Panc1 (cell line): ENCODE data around the gene PKN3. TPM values are rescaled to one million over a fixed set of nuclear protein-coding genes. Genes with fewer than 3 reads are reported as not detected.
A peak's percentile ranks its signal among the peaks of the same experiment; 100 is the strongest.

Experiments
- ATAC-seq: fragments of 200-7000 bp; cut with Tn5 transposase; 2 replicates; pipeline ENCODE4 v1.9.1; 2020; ENCODE audit warnings: mild to moderate bottlenecking, moderate library complexity
- BruUV-seq: library from RNA; stranded (reverse); fragments of 400-500 nt; replicated peaks from 2 replicates; lab custom pipeline; 2021; lab: Mats Ljungman, UMichigan
- CTCF ChIA-PET: fragments of 300-600 bp; sonication (Branson Sonifier 250); formaldehyde crosslinking; loops from one replicate; lab custom pipeline; 2022; ENCODE audit warnings: antibody characterized with exemption; lab: Charles Lee
- POLR2A ChIA-PET: fragments of 300-600 bp; sonication (Branson Sonifier 250); formaldehyde crosslinking; loops from one replicate; lab custom pipeline; 2022; ENCODE audit warnings: antibody characterized with exemption; lab: Charles Lee
- DNase-seq: peaks from one replicate; pipeline ENCODE4 v3.0.0-alpha.2; 2010; ENCODE audit warnings: low read depth, low spot score
- H3K27ac ChIP-seq: 2 replicates; pipeline ENCODE4 v1.5.1; 2011; ENCODE audit warnings: mild to moderate bottlenecking, low read length, inconsistent platforms
- H3K27me3 ChIP-seq: fragments of 200-500 bp; sonication (Bioruptor generic); 2 replicates; pipeline ENCODE4 v1.6.0; 2014; ENCODE audit warnings: low read length, inconsistent platforms; ENCODE audit not compliant: control insufficient read depth, insufficient read depth
- H3K36me3 ChIP-seq: fragments of 200-500 bp; sonication (Bioruptor generic); 2 replicates; pipeline ENCODE4 v1.5.1; 2014; ENCODE audit warnings: inconsistent platforms, mild to moderate bottlenecking, low read length, moderate library complexity; ENCODE audit not compliant: control insufficient read depth, insufficient read depth
- H3K4me1 ChIP-seq: 2 replicates; pipeline ENCODE4 v1.5.1; 2011; ENCODE audit warnings: inconsistent platforms, mild to moderate bottlenecking, low read length, moderate library complexity; ENCODE audit not compliant: control insufficient read depth, insufficient read depth
- H3K4me3 ChIP-seq, 2 experiments: 2 replicates each; pipeline ENCODE4 v1.5.1; 2011 to 2012; ENCODE audit warnings: low read depth in 2 of 2, low read length in 2 of 2, mild to moderate bottlenecking in 2 of 2, inconsistent platforms in 1 of 2, moderate library complexity in 1 of 2
- H3K9me3 ChIP-seq: fragments of 200-500 bp; sonication (Bioruptor generic); 2 replicates; pipeline ENCODE4 v1.5.1; 2014; ENCODE audit warnings: low read depth, mild to moderate bottlenecking, inconsistent platforms, low read length, moderate library complexity; ENCODE audit not compliant: control insufficient read depth, insufficient read depth
- CTCF ChIP-seq: fragments of 450-650 bp; IDR thresholded peaks from 2 replicates; pipeline ENCODE4 v1.5.1; 2017; ENCODE audit warnings: mild to moderate bottlenecking
- POLR2AphosphoS5 ChIP-seq: IDR thresholded peaks from 2 replicates; pipeline ENCODE4 v1.6.1; 2012; ENCODE audit warnings: mild to moderate bottlenecking, low read depth, low read length, moderate library complexity
- REST ChIP-seq, 2 experiments: IDR thresholded peaks; 2 replicates each; pipeline ENCODE4 v1.6.1; 2011 to 2012; ENCODE audit warnings: low read depth in 2 of 2, control low read depth in 1 of 2, low read length in 1 of 2, mild to moderate bottlenecking in 1 of 2, moderate library complexity in 1 of 2; ENCODE audit not compliant: insufficient read depth in 1 of 2
- SIN3A ChIP-seq: IDR thresholded peaks from 2 replicates; pipeline ENCODE4 v1.6.1; 2012; ENCODE audit warnings: low read depth, mild to moderate bottlenecking, low read length, moderate library complexity, borderline replicate concordance; ENCODE audit not compliant: insufficient read depth
- TCF7L2 ChIP-seq: IDR thresholded peaks from 2 replicates; pipeline ENCODE4 v1.6.1; 2011; ENCODE audit warnings: mild to moderate bottlenecking, low read depth, low read length, inconsistent platforms
- in situ Hi-C: cut with HindIII; loops from 2 replicates; pipeline ENCODE4 v1.10.0; 2016; ENCODE audit warnings: low sequenced_read_pairs, low pct_unique_long_range_greater_than_20kb
- intact Hi-C: fragments of 100-400 bp; cut with micrococcal nuclease; formaldehyde crosslinking; loops from one replicate; pipeline ENCODE4 v1.10.0; 2022; ENCODE audit not compliant: unreplicated experiment
- total RNA-seq: library from RNA; stranded (reverse); gene quantifications from one replicate; pipeline ENCODE4 v1.2.1, GENCODE V29; 2021; ENCODE audit not compliant: unreplicated experiment

The PKN3 gene
- total RNA-seq, 1 experiment from 2014 or later = 19.9 TPM

- H3K27me3 ChIP-seq = no peaks in the 10 kb centered on the region
- DNase-seq = no peak
- H3K9me3 ChIP-seq = no peaks in the 10 kb centered on the region
- no TSS peak for BruUV-seq
- intact Hi-C loops = no loop called here
- no peak for ATAC-seq
- H3K4me1 ChIP-seq = no peaks in the 10 kb centered on the region
- H3K36me3 ChIP-seq = no peaks in the 10 kb centered on the region
- ChIA-PET CTCF (no interaction called here), POLR2A (interaction anchor here (0.5 kb wide), 1 partner anchor 17 kb away, joined by 5 read pairs; no protein-coding TSS in a partner anchor)
- in situ Hi-C loops = no loop called here
- no peak for TF ChIP-seq SIN3A
- no peak for TF ChIP-seq CTCF
- no peak for TF ChIP-seq POLR2AphosphoS5
- TF ChIP-seq TCF7L2 = no peak
- no peak for TF ChIP-seq REST (IDR thresholded peaks at IDR 0.05; ENCODE audit: insufficient read depth in 1 of 2, low read depth in 2 of 2, low read length in 1 of 2)
- H3K27ac ChIP-seq = no peak overlapping the region
- H3K4me3 ChIP-seq = no peak overlapping the region
These were observed 24.5 kb upstream of the PKN3 start for GRCh38 chr9:128677794-128678193.

- no peak for ATAC-seq
- no peaks in the 10 kb centered on the region for H3K27me3 ChIP-seq
- no peak for DNase-seq
- peaks cover 30% of the 10 kb centered on the region for H3K4me1 ChIP-seq
- H3K9me3 ChIP-seq = no peaks in the 10 kb centered on the region
- no TSS peak for BruUV-seq
- H3K4me3 ChIP-seq = peak overlapping the region; percentile 52 to 80
- in situ Hi-C loops = no loop called here
- peak overlapping the region; percentile 86 for H3K27ac ChIP-seq
- no peaks in the 10 kb centered on the region for H3K36me3 ChIP-seq
- ChIA-PET POLR2A (no interaction called here), CTCF (no interaction called here)
- intact Hi-C loops = no loop called here
- TF ChIP-seq SIN3A = no peak
- TF ChIP-seq CTCF = no peak
- no peak for TF ChIP-seq REST (IDR thresholded peaks at IDR 0.05; ENCODE audit: insufficient read depth in 1 of 2, low read depth in 2 of 2, low read length in 1 of 2)
- TF ChIP-seq POLR2AphosphoS5 = no peak
- no peak for TF ChIP-seq TCF7L2
These were observed 18.8 kb upstream of the PKN3 start for GRCh38 chr9:128683340-128684064.
